GM19328 (cell line): ENCODE data around the gene CNNM2.
"Not testable (repeated sequence)": the region's sequence is repeated elsewhere in the genome, so short reads cannot be mapped to it uniquely, and the experiment has no call there.

ENCODE experiments used
- ATAC-seq: cut with Tn5 transposase; IDR thresholded peaks from one replicate; pipeline ENCODE4 v1.9.1; 2021; ENCODE audit warnings: mild to moderate bottlenecking, moderate library complexity; ENCODE audit not compliant: unreplicated experiment

The CNNM2 gene

DNA sequence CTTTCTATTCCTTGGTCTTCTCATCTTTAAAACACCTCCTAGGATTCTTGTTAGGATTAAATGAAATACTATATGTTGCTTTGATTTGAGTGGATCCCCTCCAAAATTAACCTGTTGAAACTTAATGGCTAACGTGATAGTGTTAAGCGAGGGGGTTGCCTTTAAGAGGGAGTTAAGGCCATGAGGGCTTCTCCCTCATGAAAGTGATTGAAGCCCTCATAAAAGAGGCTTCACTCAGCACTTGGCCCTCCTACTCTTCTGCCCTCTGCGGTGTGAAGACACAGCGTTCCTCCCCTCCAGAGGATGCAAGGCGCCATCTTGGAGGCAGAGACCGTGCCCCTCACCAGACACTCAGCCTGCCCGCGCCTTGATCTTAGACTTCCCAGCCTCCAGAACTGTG, 46.6 kb downstream of the CNNM2 start:
- ATAC-seq = no peak

GRCh38 chr10:102965311-102965851, 47.3 kb downstream of the CNNM2 start:
- ATAC-seq = no peak

DNA sequence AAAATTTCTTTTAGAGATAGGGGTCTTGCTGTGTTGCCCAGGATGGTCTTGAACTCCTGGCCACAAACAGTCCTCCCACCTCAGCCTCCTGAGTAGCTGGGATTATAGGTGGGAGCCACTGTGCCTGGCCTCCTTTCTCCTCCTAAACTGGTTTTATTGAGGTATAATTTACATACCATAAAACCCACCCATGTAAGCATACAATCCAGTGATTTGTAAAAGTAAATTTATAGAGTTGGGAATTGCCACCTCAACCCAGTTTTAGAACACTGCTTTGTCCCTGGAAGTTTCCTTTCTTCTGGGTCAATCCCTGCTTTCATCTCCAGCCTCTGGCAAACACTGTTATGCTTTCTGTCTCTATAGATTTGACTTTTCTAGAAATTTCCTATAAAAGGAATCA, 49.0 kb downstream of the CNNM2 start:
- ATAC-seq = no peak

DNA sequence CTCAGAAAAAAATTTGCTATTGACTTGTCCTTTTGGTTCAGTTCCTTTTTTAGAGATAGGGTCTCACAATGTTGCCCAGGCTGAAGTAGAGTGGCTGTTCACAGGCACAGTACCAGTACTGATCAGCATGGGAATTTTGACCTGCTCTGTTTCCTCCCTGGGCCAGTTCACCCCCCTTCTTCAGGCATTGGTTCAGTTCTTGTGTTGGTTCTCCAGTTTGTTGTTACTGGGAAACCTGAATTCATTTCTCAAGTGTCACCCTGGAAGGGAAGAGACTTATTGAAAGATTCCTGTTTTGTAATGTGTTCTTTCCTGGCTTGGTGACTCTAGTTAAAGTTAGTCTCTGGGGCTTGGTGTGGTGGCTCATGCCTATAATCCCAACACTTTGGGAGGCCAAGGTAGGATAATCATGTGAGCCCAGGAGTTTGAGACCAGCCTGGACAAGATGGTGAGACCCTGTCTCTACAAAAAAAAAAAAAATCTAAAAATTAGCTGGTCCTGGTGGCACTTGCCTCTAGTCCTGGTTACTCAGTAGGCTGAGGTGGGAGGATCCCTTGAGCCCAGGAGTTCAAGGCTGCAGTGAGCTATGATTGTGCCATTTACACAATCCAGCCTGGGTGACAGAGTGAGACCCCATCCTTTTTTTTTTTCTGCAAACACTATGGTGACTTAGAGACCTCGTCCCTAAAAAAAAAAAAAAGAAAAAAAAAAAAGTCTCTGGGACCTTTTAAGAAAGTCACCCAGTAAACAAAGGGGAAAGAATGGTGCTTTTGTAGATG, 52.7 kb downstream of the CNNM2 start:
- no peak for ATAC-seq

- ATAC-seq = no peak
These were observed 57.6 kb downstream of the CNNM2 start for GRCh38 chr10:102975483-102976379.

DNA sequence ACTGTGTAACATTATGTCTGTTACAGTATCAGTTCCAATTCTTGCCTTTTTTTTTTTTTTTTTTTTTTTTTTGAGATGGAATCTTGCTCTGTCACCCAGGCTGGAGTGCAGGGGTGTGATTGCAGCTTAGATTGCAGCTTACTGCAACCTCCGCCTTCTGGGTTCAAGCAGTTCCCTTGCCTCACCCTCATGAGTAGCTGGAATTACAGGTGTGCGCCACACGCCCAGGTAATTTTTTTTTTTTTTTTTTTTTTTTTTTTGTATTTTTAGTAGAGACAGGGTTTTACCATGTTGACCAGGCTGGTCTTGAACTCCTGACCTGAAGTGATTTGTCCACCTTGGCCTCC, 58.3 kb downstream of the CNNM2 start:
- not testable (repeated sequence) for ATAC-seq

DNA sequence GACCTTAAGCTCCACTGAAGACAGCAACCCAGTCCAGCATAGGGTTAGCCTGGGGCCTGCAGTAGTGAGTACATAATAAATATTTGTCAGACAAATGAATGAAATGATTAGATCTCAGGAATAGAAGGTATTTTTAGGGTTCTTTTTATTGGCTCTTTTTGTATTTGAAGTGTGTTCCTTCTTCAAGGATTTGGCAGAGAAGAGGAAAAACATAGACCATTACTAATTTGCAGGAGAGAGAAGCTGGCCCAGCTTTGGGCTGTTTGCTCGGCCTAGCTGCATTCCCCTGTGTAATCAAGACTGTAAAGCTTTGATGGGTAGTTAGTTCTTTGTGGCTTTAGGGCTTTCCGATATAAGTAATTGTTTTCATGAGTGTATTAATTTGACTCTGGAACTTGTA, 64.2 kb downstream of the CNNM2 start:
- no peak for ATAC-seq

DNA sequence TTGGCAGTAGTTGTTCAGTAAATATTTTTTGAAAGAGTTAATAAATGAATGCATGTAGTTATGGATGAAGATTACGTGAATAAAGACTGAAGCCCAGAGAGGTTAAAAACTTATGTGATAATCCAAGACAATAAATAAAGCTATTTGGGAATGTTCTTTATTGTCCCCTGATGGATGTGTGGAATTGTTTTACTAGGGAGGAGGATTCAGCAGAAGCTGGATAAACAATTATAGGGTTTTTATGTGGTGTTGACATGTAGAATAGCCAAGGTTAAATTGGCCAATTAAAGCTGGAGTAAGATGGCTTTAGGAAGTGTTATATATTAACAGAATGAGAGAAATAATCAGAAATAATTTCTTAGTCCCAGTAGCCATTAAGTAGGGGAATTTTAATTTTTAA, 66.0 kb downstream of the CNNM2 start:
- ATAC-seq = no peak

GRCh38 chr10:102985811-102986210, 67.7 kb downstream of the CNNM2 start:
- no peak for ATAC-seq

DNA sequence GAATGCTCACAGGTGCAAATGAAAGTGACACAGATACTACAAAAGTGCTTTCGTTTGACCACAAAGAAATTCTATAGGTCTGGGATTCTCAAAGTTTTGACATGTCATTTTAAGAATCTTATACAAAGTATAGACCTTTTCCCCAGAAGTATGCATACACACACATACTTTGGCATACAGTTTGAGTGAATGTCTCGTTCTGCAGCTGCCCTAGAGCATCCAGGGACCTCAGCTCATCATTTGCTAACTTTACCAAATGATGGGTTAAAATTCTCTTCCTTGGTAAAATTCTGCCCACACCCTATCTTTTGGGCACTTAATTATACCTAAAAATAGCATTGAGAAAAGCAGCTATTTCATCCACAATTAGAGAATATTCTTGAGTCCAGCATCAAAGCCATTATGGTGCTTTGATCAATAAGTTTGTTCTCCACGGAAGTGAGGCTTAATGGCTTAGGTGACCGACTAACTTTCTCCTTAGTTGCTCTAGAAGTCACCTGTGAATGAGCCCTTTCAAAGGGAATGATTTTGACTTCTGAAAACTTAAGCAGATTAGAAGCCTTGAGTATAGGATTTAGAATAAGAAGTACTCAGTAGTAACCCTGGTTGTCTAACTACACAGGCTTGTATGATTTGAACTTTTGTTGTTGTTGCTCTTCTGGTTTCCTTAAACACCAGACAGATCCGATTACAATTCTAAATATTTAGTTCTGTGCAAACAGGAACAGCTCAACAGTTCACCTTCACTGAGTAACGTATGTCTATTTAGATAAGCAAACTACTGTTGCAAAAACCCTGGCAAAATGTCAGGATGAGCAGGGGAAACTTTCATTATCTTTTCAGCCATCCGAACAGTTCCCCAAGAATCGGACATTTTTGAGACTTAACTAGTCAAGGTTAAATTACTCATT, 70.6 kb downstream of the CNNM2 start:
- no peak for ATAC-seq

- no peak for ATAC-seq
These were observed 76.6 kb downstream of the CNNM2 start for GRCh38 chr10:102994531-102995295.

DNA sequence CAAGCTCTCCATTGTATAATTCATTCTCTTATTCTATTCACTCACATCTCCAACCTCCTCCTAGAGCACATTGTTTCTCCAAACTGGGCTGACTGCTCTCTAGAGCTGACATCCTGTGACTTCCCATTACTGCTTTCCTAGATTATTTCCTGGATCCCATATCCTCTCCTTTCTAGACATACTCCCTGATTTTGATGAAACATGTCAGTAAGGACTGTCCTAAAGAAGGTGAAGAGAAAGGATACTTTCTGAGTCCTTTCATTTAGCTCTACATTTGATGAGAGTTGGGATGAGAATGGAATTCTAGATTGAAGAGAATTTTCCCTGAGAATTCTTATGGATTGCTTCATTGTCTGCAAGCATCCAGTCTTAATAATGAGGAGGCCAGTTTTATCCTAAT, 78.8 kb downstream of the CNNM2 start:
- ATAC-seq = no peak

- ATAC-seq = no peak
These were observed 79.9 kb downstream of the CNNM2 start for GRCh38 chr10:102997998-102998397.

DNA sequence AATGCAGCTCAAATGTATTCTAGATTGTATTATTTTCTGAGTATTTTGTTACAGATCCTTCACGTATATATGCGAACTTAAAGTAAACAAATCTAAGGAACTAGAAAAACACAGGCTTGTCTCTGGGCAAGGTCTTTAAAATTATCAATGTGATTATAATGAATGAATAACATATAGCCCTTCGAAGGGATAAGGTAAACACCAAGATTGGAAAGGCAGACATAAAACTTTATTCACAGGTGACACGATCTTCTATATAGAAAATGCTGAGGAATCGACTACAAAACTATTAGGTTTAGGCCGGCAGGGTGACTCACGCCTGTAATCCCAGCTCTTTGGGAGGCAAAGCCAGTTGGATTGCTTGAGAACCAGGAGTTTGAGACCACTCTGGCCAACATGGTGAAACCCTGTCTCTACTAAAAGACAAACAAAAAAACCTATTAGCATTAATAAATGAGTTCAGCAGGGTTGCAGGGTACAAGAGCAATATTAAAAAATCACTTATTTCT, 80.4 kb downstream of the CNNM2 start:
- ATAC-seq = no peak

DNA sequence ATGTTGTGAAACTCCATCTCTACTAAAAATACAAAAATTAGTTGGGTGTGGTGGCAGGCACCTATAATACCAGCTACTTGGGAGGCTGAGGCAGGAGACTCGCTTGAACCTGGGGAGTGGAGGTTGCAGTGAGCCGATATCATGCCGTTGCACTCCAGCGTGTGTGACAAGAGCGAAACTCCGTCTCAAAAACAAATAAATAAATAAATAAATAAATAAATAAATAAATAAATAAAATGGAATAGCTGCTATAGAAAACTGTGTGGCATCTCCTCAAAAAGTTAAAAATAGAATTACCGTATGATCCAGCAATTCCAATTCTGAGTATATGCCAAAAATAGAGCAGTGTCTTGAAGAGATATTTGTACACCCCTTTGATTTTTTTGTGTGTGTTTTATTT, 82.0 kb downstream of the CNNM2 start:
- not testable (repeated sequence) for ATAC-seq

DNA sequence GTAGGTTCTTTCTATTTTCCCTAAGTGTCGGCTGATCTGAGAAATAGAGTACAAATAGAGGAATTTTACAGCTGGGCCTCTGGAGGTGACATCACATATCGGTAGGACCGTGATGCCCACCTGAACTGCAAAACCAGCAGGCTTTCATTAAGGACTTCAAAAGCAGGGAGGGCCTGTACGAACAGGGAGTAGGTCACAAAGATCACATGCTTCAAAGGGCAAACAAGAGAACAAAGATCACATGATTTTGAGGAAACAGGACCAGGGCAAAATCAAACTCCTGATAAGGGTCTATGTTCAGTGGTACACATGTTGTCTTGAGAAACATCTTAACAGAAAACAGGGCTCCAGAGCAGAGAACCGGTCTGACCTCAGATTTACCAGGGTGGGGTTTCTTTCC, 88.9 kb downstream of the CNNM2 start:
- ATAC-seq = no peak

DNA sequence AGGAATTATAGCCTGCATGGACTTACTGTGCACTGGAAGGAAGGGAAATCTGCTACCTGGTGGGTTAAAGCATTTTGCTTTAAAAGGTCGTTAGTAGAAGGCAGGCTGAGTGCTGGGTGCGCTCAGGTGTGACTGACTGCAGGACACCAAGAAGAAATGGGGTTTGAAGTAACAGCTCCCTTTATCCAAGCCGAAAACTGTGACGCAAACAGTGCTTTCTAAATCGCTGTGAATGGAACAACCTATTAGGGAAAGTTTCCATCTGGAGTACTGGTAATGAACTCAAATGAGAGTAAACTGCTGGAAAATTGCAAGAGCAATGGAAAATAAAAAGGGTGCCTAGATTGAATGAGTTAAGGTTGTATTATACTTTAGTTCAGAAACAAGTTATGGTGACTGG, 95.3 kb downstream of the CNNM2 start:
- no peak for ATAC-seq

GRCh38 chr10:103019425-103019824, 101.3 kb downstream of the CNNM2 start:
- no peak for ATAC-seq

- ATAC-seq = no peak
These were observed 103.2 kb downstream of the CNNM2 start for GRCh38 chr10:103021150-103021899.
